HG03565 (cell line): ENCODE results near the gene NPTN.
"Not testable (repeated sequence)": the region's sequence is repeated elsewhere in the genome, so short reads cannot be mapped to it uniquely, and the experiment has no call there.

Experiments used
- ATAC-seq: cut with Tn5 transposase; IDR thresholded peaks from one replicate; pipeline ENCODE4 v1.9.1; 2021; ENCODE audit warnings: mild to moderate bottlenecking, moderate library complexity; ENCODE audit not compliant: unreplicated experiment

Gene NPTN

DNA sequence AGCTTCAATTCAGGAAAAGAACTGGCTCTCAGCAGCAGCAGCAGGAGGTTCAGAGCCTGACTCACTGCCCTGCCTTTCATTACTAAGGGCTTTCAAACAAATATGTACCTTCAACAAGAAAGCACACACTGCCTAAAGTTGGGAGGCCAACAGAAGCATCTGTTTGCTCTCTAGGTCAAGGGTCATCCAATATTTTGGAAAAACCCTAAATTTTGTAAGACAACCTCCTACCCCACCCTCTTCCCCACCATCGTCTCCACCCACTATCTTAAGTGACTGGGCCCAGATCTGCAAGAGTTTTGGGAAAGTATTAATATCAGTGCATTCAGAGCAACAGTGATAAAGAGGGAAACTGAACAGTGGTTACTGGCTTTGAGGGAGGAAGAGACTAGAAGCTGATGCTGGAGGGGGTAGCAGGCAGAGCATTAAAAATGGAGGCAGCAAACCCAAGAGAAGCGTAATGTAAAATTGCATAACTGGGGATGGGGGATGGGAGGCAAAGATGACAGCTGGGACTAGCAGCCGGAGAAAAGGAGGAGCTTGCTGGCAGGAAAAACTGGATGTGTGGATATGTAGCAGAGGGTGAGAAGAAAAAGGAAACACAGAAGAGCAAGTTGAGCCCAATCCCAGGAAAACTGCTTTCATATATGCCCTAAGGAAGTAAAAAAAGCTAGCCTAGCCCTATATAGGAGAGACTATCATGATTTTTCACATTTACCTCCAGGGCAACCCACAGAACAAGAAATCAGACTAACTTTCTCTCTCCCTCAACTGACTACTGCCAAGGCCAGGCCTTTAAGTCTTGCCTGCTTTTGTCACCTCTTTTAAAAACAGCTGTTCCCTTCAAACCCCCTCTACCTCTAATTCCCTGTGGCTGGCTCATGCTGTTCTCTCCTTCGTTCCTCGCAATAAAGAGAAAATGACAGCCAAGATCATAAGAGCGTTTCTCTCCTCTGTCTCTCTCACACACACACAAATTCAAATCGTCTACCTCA lies 31.4 kb downstream of the NPTN start:
- no peak for ATAC-seq

DNA sequence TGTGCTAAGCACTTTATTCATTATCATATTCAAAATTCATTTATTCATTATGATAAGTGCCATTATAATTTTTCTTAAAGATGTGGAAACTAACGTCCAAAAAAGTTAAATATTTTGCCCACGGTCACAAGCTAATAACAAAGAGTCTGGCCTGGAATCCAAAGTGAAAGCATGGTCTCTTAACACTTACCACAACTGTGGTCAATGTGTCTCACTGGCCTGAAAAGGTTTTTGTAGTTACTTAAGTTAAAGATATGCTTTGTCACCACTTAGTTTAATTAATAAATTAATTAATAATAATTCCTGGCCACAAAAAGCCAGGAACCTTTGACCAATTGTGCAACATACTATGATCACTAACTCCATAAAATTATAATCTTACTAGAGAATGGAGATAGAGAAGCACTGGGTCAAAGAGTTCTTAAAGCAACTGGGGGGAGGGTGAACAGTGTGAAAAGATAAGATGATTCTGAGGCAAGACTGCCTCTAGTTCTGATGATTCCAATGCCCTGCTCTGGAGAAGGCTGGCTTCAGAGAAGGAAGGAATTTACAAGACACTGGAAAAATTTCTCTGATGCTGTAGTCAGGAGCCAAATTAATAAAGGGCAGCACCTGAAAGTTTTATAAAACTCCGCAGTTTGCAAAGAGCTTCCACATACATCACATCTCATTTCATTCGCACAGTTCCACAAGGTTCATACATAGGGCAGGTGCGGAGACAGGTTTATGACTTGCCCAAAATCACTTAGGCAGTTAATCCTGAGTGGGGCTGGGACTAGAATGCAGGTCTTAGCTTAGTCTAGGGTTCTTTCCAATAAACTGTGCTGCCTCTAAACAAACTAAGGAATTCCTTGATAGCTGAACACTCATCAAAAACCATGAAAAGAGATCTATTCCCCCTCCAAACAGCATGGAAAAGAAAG lies 32.5 kb downstream of the NPTN start:
- no peak for ATAC-seq

DNA sequence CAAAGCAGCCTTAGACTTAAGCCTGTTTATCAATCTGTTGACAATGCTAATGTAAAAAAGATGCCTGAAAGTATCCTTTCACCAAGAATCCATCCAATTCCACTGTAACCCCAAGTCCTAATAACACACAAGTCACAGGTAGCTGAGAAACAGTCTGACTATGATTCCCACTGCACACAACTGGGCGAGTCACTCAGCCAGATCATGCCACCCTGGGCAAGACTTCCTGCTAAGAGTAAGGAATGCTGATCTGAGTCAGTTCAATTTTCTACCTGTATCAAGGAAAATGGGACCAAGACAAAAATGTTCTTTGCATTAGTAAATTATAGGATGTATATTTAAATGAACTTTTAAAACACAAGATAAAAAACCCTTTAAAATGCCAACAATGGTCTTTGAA lies 33.3 kb downstream of the NPTN start:
- no peak for ATAC-seq

DNA sequence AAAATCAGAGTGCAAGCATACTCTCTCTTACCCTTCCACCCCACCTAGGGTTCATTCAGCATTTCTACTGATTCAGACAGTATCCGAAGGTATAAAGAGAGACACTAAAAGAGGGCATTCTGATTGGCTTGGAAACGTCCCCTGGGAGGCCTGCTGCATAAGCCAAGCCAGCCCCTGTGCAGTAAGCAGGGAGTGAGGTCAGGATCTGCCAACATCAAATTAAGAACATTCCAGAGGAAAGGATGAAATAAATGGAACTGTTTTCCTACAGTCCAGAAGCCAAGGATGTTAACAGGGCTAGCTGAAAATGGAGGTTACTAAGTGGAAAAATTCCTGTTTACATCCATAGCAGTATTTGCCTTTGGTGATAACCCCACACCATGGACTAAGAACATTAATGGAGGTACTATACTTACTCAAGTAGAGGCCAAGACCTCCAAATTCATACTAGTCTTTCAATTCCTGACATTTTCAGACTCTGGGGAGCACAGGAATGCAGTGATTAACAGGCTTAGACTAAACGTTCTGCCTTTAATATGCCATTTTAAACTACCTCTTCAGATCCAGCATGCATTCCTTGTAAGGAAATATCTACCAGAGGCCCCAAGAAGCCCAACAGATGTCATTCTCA lies 34.5 kb downstream of the NPTN start:
- no peak for ATAC-seq

DNA sequence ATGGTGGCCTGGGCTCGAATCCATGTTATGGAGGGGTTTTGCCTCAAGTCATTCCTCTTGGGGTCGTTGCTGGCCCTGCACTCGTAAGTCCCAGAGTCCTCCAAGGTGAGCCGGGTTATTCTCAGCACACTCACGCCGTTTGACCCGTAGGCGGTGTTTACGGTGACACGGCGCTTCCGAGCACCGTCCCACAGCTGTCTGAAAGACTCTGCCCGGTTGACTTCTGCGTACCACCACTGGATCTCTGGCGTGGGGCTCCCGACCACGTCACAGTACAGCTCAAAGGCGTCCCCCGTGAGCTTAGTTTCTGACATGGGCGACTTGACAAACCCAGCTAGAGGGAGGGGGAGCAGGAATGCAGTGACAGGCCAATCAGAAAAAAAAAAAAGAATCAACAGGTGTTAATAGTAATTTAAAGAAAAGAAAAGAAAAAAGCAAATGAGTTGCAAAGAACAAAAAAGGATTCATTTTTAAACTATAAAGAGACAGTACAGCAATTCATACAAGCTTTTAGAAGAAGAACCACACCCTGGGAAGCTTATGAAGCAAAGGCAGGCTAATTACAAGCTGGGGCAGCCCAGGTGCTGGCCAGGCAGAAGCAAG lies 36.1 kb downstream of the NPTN start:
- no peak for ATAC-seq

DNA sequence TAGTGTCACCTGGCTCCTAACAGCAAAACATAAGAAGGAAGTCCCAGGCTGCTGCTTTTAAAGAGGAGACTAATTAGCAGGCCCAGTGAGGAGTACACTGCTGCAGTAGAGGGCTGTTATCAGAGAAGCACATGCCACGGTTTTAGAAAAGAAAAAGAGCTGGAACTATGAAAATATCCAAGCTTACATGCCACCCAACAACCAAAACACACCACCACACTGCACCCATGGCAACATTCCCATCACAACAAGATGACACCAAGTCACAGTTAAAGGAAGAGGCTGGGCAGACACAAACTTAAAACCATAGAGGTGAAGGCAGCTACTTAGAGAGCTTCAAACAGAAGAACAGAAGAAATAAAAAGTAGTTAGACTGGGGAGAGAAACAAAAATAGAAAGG lies 37.0 kb downstream of the NPTN start:
- no peak for ATAC-seq

DNA sequence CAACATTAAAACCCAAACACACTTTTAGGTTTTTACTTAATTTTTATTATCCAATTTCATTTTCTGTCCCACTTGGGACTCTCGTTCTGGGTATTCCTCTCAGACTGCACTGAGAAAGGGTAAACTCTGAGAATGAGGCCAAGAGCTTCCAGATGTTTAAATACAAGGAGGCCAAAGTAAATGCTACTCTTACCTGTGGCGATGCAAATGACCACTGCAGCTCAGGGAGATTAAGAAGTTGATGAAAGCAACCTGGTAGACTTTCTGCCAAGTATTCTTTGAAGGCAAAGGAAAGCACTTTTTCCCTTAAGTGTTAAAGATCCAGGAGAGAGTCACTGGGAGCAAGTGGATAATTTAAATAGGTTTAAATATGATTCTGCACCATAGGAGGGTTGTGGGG lies 39.1 kb downstream of the NPTN start:
- ATAC-seq: no peak

DNA sequence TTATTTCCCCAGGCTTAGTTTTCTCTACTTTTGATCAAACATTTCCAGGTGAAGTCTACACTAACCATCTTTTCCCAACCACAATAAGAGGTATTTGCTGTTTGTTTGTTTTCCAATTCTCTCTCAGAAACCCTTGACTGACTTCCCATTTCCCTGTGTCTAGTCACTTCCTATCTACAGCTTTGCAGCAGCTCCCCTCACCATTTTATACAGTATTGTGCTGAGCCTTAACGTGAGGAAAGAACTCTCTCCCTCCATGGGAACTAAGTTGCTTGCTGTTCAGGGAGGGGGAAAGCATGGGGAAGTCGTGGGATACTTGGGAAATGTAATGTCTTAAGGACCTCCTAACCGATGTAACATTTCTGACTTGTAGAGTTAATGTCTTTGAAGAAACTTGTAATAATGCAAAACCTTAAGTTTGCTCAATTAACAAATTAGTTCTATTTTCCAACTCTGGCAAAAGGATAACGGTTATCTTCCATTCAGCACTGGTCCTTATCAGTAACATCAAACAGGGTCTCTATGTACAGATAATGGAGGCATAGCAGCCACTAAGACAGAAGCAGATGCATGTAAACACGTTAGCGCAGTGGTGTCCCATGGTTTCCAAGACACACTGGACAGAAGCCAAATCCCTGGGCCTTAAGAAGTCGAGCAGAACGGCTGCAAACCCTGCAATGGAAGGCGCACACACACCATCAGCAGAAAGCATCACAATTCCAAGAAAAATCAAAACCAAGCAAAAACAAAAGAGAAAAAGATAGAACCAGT lies 39.7 kb downstream of the NPTN start:
- ATAC-seq: no peak

DNA sequence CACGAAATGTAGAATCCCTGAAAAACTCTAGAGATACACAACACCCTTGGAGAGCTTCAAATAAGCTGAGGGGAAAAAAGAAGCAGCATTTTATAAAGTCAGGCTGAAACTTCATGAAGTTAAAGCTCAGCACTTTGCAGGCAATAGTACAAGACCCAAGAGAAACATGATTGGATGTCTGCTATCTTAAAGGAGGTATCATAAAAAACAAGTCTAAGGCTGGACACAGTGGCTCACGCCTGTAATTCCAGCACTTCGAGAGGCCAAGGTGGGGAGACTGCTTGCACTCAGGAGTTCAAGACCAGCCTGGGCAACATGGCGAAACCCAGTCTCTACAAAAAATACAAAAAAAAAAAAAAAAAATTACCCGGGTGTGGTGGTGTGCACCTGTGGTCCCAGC lies 42.9 kb downstream of the NPTN start:
- no peak for ATAC-seq

DNA sequence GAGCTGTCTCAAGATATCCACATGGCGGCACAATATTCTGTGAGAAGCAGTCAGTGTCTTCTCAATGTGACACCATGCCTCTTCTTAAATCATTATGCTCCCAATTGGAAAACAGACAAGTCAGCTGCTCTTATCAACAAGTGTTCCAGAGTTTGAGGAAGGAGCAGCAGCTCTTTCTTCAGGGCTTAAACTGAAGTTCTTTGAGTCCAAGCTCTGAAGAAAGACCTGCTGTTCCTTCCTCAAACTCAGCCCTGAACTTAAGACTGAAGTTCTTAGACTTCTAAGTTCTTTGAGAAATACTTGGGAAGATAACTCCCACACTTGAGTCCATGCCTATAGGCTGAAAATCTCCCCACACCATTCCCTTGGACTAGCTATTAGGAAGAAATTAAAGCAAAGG lies 43.4 kb downstream of the NPTN start:
- no peak for ATAC-seq

DNA sequence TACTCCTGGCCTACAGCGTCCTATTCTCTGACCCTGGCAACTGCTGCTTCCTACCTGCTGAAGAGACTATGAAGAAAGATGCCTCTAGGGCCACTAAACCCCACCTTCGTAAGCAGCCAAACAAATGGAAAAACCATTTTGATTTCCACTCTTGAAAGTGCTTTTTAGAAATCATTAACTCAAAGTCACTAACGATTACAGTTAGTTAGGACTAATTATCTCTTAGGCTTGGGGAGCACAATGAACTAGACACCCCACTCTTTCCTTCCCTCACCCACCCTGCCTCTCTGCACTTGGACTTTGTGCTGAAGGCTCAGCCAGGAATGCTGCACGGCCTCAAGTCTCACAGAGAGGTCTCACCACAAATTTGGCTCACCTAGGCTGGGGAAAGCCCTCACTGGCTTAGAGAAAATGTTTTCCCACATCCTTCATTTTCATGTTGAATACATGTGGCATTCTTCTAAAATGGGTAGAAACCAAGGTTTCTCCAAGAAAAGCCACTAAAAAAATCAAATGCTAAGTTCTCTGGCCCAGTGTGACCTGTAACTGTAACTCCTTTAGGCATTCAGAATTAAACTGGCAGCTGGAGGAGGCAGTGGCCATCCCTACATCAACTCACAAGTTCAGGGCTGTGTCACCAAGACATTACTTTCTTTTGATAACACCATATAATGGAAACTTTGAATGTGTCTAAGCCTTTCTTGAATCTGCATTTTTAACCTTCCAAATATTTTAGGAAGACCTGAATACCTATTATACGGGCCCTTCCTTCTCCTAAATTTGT lies 47.1 kb downstream of the NPTN start:
- ATAC-seq: no peak

DNA sequence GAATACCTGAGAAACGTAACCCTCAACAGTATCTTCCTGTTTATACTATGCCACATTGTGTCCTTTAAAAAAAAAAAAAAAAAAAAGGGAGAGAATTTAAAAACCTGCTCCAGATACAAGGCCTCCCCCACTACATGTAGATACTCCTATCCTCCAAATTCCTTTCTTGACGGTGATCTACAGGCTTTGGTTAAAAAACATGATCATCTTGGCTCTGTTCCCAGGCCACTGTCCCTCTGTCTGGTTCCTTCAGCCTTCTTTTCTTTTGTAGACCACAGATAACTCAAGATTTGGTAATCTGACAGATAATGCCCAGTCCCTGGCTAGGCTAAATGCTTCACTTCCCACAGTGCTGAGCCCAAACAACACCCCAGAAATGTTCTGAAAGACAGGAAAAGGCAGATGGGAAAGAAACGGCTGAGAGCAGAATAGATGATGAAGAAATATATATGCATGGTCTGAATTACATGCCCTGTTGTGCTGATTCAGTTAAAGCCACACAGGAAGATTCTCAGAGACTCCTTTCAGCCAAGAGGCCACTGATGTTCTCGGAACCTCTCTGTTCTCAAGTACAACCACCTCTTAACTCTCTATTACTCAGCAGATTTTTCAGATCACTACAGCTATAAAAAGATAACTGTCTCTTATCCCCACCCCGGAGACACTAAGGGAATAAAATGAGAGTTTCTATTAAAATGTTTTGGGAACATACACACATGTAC lies 48.3 kb downstream of the NPTN start:
- ATAC-seq: no peak

DNA sequence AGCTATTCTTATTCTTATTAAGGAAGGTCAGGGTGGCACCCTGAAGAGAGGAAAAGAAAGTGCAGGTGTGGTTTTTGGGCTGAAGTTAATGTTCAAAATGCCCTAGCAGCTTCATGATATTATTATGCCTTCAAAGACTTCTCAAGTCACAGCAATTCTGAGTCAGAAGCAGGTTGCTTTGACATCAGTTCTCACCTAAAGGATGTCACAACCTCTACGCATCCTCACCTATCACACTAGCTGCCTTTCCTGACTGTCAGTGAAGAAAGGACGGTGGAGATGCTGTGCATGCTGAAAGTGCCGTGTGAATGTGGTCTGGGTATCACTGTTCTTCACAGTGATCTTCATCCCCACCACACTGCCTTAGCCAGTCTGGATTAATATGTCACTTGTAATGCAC lies 49.6 kb downstream of the NPTN start:
- ATAC-seq: no peak

DNA sequence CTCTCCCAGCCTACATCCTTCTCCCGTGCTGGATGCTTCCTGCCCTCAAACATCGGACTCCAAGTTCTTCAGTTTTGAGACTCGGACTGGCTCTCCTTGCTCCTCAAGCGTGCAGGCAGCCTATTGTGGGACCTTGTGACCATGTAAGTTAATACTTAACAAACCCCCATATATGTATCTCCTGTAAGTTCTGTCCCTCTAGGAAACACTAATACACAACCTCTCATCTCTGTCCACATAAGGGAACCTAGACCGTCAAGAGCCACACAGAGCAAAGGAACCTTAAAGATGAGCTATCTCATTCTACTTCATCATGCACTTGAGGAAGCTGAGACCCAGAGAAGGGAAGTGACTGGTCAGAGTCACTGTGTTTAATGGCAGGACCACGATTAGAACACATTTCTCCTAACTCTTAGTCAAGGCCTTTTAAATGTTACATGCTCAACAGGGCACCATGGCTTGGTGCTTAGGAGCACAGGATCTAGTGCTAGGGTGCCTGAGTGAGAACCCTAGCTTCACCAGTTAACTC lies 50.3 kb downstream of the NPTN start:
- no peak for ATAC-seq

DNA sequence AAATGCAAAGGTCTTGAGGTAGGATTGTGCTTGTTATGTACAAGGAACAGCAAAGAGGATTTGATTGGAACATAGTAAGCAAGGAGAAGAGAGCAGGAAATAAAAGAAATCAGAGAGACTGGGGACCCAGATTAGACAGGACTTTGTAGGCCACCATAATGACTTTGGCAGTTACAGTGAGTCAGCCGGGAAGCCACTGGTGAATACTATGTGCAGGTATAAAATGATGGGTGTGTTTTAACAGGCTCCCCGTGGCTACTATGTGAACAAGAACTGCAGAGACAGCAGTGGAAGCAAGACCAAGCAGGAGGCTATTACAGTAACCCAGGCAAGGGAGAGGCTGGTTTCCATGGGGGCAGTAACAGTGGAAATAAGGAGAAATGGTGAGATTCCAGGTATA lies 55.2 kb downstream of the NPTN start:
- no peak for ATAC-seq

DNA sequence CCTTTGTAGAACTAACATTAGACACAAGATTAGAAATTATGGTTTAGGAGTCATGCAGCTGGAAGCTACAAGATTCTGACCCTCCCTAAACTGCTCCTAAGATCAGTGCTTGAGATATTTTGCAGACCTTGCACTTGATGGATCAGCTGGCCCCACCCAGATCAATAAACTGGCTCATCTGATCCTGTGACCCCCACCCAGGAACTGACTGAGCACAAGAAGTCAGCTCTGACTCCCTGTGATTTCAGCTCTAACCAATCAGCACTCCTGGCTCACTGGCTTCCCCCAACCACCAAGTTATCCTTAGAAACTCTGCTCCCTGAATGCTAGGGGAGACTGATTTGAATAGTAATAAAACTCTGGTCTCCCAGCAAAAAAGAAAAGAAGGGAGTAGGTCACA lies 55.6 kb downstream of the NPTN start:
- ATAC-seq: not testable (repeated sequence)

DNA sequence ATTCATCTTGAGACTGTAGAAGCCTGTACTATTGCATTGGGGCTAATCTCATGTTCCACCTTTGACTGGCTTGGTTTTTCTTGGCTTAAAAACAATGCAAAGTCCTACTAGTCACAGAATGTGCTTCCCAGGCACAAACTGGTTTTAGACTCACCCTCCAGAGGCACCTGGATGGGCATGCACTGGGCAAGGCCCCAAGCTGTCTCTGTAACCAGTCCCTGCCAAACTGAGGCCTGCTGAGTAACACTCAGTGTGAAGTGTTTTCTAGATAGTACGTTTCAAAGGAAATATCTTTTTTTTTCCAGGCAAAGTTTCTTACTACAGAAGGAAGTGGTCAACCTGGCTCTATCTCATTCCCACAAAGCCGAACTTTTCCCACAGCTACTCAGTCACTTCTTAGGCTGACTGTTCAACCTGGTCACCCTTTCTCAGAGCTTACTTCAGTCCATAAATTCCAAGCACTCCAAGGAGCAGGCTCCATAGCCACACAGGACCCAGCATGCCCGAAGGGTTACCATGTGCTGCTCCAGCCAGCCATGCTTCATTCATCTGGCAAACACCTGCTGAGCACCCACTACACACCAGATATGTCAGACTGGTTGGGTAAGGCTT lies 57.4 kb downstream of the NPTN start:
- ATAC-seq: no peak

DNA sequence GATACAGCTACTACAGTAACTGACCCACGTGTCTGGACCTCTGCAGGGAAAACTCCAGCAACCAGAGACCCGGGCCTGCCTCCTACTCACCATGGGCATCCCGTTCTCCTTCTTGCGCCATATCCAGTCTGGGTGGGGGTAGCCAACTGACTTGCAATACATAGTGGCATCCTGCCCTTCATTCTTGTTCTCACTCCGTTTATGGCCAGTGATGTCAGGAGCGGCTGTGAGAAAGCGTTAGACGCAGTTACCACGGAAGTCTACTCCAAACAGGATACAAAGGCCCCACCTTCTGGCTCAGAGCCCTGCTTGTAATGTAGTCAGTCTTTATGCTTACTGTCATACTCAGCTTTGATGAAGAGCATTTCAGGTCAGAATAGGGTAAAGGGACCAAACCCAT lies 59.6 kb downstream of the NPTN start:
- ATAC-seq: no peak
